ENCODE measurements around the gene THAP2.

GRCh38 chr12:71621938-71622337 lies 42.2 kb upstream of the THAP2 start:
- no peak for TF ChIP-seq CTCF (IDR thresholded peaks at IDR 0.05; ENCODE audit: insufficient read depth, low read length)
- no peak for TF ChIP-seq POLR2AphosphoS5 (IDR thresholded peaks at IDR 0.05; ENCODE audit: low read depth)
- TF ChIP-seq GABPA (IDR thresholded peaks at IDR 0.05; ENCODE audit: low read depth): no peak
- no peak for TF ChIP-seq REST (IDR thresholded peaks at IDR 0.05; ENCODE audit: insufficient replicate concordance, low read depth)
- TF ChIP-seq SPI1 (IDR thresholded peaks at IDR 0.05; ENCODE audit: borderline replicate concordance, low read depth): no peak

All from HL-60 (cell line).